ENCODE data around the gene CAMTA1.
"Not testable (repeated sequence)": the region's sequence is repeated elsewhere in the genome, so short reads cannot be mapped to it uniquely, and the experiment has no call there.

Gene CAMTA1

DNA sequence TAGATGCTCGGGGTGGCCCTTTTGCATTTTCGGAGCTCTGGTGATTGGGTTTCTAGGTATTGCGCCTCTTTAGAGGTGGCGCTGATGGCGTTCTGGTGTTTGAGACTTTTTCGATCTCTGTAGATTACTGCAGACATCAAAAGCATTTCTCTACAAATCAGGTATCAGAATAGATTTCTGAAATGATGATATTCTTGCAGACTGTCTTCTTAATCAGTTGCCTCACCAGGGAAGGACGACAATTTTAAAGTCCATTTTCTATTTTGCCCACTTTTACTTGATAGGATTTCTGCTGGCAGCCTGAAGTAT is 920.6 kb downstream of the CAMTA1 start:
- no peaks in the 10 kb centered on the region for H3K9me2 ChIP-seq (replicated peaks; ENCODE audit: insufficient read depth, low read length)
- no peak overlapping the region for H3K4me2 ChIP-seq (ENCODE audit: low read depth, low read length)
- H3K79me2 ChIP-seq (ENCODE audit: low read length), result no peaks in the 10 kb centered on the region
- no peaks in the 10 kb centered on the region for H3K9me3 ChIP-seq (replicated peaks; ENCODE audit: insufficient read depth, low read length)
- no peak overlapping the region for H3K9ac ChIP-seq (ENCODE audit: low read length)
- no peak overlapping the region for H3K4me3 ChIP-seq (ENCODE audit: low read length)
- TF ChIP-seq, protein P1, sequence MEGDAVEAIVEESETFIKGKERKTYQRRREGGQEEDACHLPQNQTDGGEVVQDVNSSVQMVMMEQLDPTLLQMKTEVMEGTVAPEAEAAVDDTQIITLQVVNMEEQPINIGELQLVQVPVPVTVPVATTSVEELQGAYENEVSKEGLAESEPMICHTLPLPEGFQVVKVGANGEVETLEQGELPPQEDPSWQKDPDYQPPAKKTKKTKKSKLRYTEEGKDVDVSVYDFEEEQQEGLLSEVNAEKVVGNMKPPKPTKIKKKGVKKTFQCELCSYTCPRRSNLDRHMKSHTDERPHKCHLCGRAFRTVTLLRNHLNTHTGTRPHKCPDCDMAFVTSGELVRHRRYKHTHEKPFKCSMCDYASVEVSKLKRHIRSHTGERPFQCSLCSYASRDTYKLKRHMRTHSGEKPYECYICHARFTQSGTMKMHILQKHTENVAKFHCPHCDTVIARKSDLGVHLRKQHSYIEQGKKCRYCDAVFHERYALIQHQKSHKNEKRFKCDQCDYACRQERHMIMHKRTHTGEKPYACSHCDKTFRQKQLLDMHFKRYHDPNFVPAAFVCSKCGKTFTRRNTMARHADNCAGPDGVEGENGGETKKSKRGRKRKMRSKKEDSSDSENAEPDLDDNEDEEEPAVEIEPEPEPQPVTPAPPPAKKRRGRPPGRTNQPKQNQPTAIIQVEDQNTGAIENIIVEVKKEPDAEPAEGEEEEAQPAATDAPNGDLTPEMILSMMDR (IDR thresholded peaks at IDR 0.05; ENCODE audit: low read length), result no peak
- TF ChIP-seq EZH2 (optimal IDR thresholded peaks at IDR 0.05; ENCODE audit: low read depth, low read length) (no peak), EZH2phosphoT487 (IDR thresholded peaks at IDR 0.05; ENCODE audit: low read length) (no peak)
- no peak overlapping the region for H3K27ac ChIP-seq (ENCODE audit: low read length)
- no peaks in the 10 kb centered on the region for H3K36me3 ChIP-seq (replicated peaks; ENCODE audit: insufficient read depth, low read length)
- no peaks in the 10 kb centered on the region for H3K4me1 ChIP-seq (ENCODE audit: low read length)
- no peaks in the 10 kb centered on the region for H3F3A ChIP-seq (ENCODE audit: insufficient read depth, low read length)
- DNase-seq, result no peak
- H3K27me3 ChIP-seq (replicated peaks; ENCODE audit: insufficient read depth, low read length), result peaks cover 79% of the 10 kb centered on the region
- no peak overlapping the region for H2AFZ ChIP-seq (ENCODE audit: low read length)
- no peaks in the 10 kb centered on the region for H4K20me1 ChIP-seq (ENCODE audit: insufficient read depth, low read length)

- Histone ChIP-seq H3K4me2 (ENCODE audit: low read depth, low read length) (no peak overlapping the region), H3K4me1 (ENCODE audit: low read length) (no peaks in the 10 kb centered on the region), H3K27me3 (replicated peaks; ENCODE audit: insufficient read depth, low read length) (peaks cover 79% of the 10 kb centered on the region), H2AFZ (ENCODE audit: low read length) (no peak overlapping the region), H3K9me3 (replicated peaks; ENCODE audit: insufficient read depth, low read length) (no peaks in the 10 kb centered on the region), H3K9ac (ENCODE audit: low read length) (no peak overlapping the region), H3K9me2 (replicated peaks; ENCODE audit: insufficient read depth, low read length) (no peaks in the 10 kb centered on the region), H4K20me1 (ENCODE audit: insufficient read depth, low read length) (no peaks in the 10 kb centered on the region), H3K27ac (ENCODE audit: low read length) (no peak overlapping the region), H3K79me2 (ENCODE audit: low read length) (no peaks in the 10 kb centered on the region), H3K36me3 (replicated peaks; ENCODE audit: insufficient read depth, low read length) (no peaks in the 10 kb centered on the region), H3F3A (ENCODE audit: insufficient read depth, low read length) (no peaks in the 10 kb centered on the region), H3K4me3 (ENCODE audit: low read length) (no peak overlapping the region)
- no peak for DNase-seq
- no peak for TF ChIP-seq EZH2phosphoT487 (IDR thresholded peaks at IDR 0.05; ENCODE audit: low read length)
- TF ChIP-seq, protein P1 (IDR thresholded peaks at IDR 0.05; ENCODE audit: low read length), result no peak
- TF ChIP-seq EZH2 (optimal IDR thresholded peaks at IDR 0.05; ENCODE audit: low read depth, low read length), result no peak
These were observed 922.3 kb downstream of the CAMTA1 start for GRCh38 chr1:7707527-7707926.

- not testable (repeated sequence) for H3K4me1 ChIP-seq (ENCODE audit: low read length); H3K9me3 ChIP-seq (replicated peaks; ENCODE audit: insufficient read depth, low read length); H3K36me3 ChIP-seq (replicated peaks; ENCODE audit: insufficient read depth, low read length); DNase-seq; H3K4me2 ChIP-seq (ENCODE audit: low read depth, low read length); H3K4me3 ChIP-seq (ENCODE audit: low read length); H3K27ac ChIP-seq (ENCODE audit: low read length); H3F3A ChIP-seq (ENCODE audit: insufficient read depth, low read length); H4K20me1 ChIP-seq (ENCODE audit: insufficient read depth, low read length); H3K79me2 ChIP-seq (ENCODE audit: low read length); H3K9me2 ChIP-seq (replicated peaks; ENCODE audit: insufficient read depth, low read length); H3K9ac ChIP-seq (ENCODE audit: low read length); H2AFZ ChIP-seq (ENCODE audit: low read length)
- peaks cover 79% of the 10 kb centered on the region for H3K27me3 ChIP-seq (replicated peaks; ENCODE audit: insufficient read depth, low read length)
These were observed 922.8 kb downstream of the CAMTA1 start for GRCh38 chr1:7708065-7708464.

DNA sequence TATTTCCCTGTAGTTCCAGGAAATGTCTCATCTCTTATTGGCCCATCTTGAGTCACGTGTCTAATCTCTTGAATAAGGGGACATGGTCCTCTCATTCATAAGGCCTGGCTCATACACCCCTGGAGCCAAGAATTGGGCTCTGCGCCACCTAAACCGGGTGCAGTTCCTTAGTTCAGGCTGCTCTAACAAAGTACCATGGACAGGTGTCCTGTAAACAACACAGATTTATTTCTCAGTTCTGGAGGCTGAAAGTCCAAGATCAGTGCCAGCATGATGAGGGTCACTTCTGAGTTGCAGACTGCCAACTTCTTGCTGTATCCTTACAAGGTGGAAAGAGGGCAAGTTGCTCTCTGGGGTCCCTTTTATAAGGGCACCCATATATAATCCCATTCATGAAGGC is 925.6 kb downstream of the CAMTA1 start:
- Histone ChIP-seq H3K9ac (ENCODE audit: low read length) (no peak overlapping the region), H3K4me1 (ENCODE audit: low read length) (no peaks in the 10 kb centered on the region), H3F3A (ENCODE audit: insufficient read depth, low read length) (no peaks in the 10 kb centered on the region), H3K79me2 (ENCODE audit: low read length) (no peaks in the 10 kb centered on the region), H2AFZ (ENCODE audit: low read length) (no peak overlapping the region), H4K20me1 (ENCODE audit: insufficient read depth, low read length) (no peaks in the 10 kb centered on the region), H3K9me2 (replicated peaks; ENCODE audit: insufficient read depth, low read length) (no peaks in the 10 kb centered on the region), H3K4me3 (ENCODE audit: low read length) (no peak overlapping the region), H3K9me3 (replicated peaks; ENCODE audit: insufficient read depth, low read length) (no peaks in the 10 kb centered on the region), H3K4me2 (ENCODE audit: low read depth, low read length) (no peak overlapping the region), H3K36me3 (replicated peaks; ENCODE audit: insufficient read depth, low read length) (no peaks in the 10 kb centered on the region), H3K27ac (ENCODE audit: low read length) (no peak overlapping the region), H3K27me3 (replicated peaks; ENCODE audit: insufficient read depth, low read length) (peaks cover 96% of the 10 kb centered on the region)
- no peak for DNase-seq
- TF ChIP-seq, protein P1 (IDR thresholded peaks at IDR 0.05; ENCODE audit: low read length), result no peak
